Calu3 (cell line): ENCODE results near the gene TMEM181. TPM values are rescaled to one million over a fixed set of nuclear protein-coding genes. Genes with fewer than 3 reads are reported as not detected.

Source experiments
- BruUV-seq: library from RNA; stranded (reverse); fragments of 400-500 nt; replicated peaks from 2 replicates; lab custom pipeline; 2021; lab: Mats Ljungman, UMichigan
- CTCF ChIA-PET: fragments of 300-600 bp; sonication (Branson Sonifier 250); formaldehyde crosslinking; loops from one replicate; lab custom pipeline; 2022; ENCODE audit warnings: antibody characterized with exemption; lab: Charles Lee
- DNase-seq: peaks from one replicate; pipeline ENCODE4 v3.0.0; 2022
- H3K27ac Mint-ChIP-seq: one replicate; pipeline ENCODE4 v1.8.0; 2022; ENCODE audit warnings: mixed read lengths; ENCODE audit not compliant: unreplicated experiment
- H3K27me3 Mint-ChIP-seq: one replicate; pipeline ENCODE4 v1.8.0; 2022; ENCODE audit warnings: mixed read lengths; ENCODE audit not compliant: unreplicated experiment
- H3K36me3 Mint-ChIP-seq: one replicate; pipeline ENCODE4 v1.8.0; 2022; ENCODE audit warnings: mild to moderate bottlenecking, moderate library complexity, mixed read lengths; ENCODE audit not compliant: insufficient read depth, unreplicated experiment
- H3K4me1 Mint-ChIP-seq: one replicate; pipeline ENCODE4 v1.8.0; 2022; ENCODE audit warnings: mild to moderate bottlenecking, low read depth, mixed read lengths; ENCODE audit not compliant: unreplicated experiment
- H3K4me3 Mint-ChIP-seq: one replicate; pipeline ENCODE4 v1.8.0; 2022; ENCODE audit warnings: mild to moderate bottlenecking, low read depth, moderate library complexity, mixed read lengths; ENCODE audit not compliant: unreplicated experiment
- H3K9me3 Mint-ChIP-seq: one replicate; pipeline ENCODE4 v1.8.0; 2022; ENCODE audit warnings: low read depth, mixed read lengths; ENCODE audit not compliant: unreplicated experiment
- CTCF ChIP-seq: fragments of 200-600 bp; IDR thresholded peaks from one replicate; pipeline ENCODE4 v1.8.0; 2022; ENCODE audit warnings: antibody characterized with exemption; ENCODE audit not compliant: unreplicated experiment
- intact Hi-C: fragments of 100-400 bp; cut with micrococcal nuclease; formaldehyde crosslinking; loops from one replicate; pipeline ENCODE4 v1.10.0; 2022; ENCODE audit not compliant: unreplicated experiment
- total RNA-seq: library from RNA; stranded (reverse); gene quantifications from 2 replicates; pipeline ENCODE4 v1.2.3, GENCODE V29; 2022

TMEM181 gene
- total RNA-seq, 1 experiment from 2014 or later: 48.7 TPM

GRCh38 chr6:158644231-158645063 lies 84.6 kb downstream of the TMEM181 start, which contains the start of gene DYNLT1:
Gene DYNLT1, minus strand, starts transcription at chr6:158644743. Its CDS starts 35 bp downstream, at chr6:158644708.
- no peaks in the 10 kb centered on the region for H3K27me3 Mint-ChIP-seq
- peaks cover 63% of the 10 kb centered on the region for H3K36me3 Mint-ChIP-seq
- peak within 1 kb of the TSS; percentile 93 for H3K4me3 Mint-ChIP-seq
- H3K9me3 Mint-ChIP-seq: no peaks in the 10 kb centered on the region
- DNase-seq: peak; percentile 98
- peaks cover 69% of the 10 kb centered on the region for H3K4me1 Mint-ChIP-seq
- intact Hi-C loops: loop anchor here (5.0 kb wide), 2 partner anchors 48 to 358 kb away; partner anchors contain the start of gene RSPH3
- no peak for TF ChIP-seq CTCF
- CTCF ChIA-PET: interaction anchor here (0.6 to 2.2 kb wide), 4 partner anchors 16 to 1819 kb away, joined by 3 to 13 read pairs (median 4); no protein-coding TSS in a partner anchor
- peak within 1 kb of the TSS; percentile 94 for H3K27ac Mint-ChIP-seq
- no TSS peak for BruUV-seq

DNA sequence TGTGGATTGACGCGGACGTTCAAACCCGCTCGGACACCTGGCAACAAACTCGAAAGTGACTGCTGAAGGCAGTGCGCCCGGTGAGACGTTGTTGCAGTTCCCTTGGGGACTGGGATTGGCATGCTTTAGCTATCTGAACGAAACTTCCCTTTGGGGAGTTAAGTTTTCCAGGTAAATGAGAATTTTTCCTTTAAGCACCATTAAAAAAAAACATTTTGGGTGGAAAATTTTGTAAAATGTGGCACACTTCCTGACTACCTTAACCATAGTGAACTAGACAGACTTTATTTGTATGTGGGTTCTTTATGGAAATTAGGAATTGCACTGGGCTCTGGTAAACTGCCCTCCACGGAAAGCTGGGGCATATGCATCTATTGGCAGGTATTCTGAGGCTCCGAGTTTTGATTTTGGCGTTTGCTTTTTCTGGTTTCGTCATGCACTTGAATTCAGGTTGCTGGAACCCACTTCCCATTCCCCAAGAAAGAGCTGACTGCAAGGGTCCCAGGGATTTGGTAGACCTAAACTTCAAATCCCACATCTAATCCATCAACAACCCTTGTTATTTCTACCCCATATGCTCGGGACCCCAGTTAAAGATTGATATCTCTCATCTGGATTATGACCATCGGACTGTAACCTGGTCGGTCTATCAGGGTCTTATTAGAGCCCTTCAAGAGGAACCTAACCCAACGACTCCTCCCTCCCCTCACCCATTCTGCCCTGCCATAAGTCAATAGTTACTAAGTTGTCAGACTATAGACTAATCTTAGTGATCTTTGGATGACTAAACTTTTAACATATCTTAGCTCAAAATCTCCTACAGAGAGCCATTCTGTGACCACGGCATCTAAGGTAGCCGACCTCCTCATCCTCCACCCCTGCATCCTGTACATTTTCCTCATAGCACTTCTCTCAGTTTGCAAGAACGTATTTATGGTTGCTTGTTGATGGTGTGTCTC lies 85.5 kb downstream of the TMEM181 start:
- intact Hi-C loops: loop anchor here (5.0 kb wide), 2 partner anchors 47 to 357 kb away; partner anchors contain the start of gene RSPH3
- H3K4me1 Mint-ChIP-seq: peaks cover 73% of the 10 kb centered on the region

GRCh38 chr6:158646023-158646910 lies 86.4 kb downstream of the TMEM181 start:
- no peak for TF ChIP-seq CTCF
- H3K27me3 Mint-ChIP-seq: no peaks in the 10 kb centered on the region
- H3K4me3 Mint-ChIP-seq: peak overlapping the region; percentile 93
- H3K9me3 Mint-ChIP-seq: no peaks in the 10 kb centered on the region
- peak; percentile 68 for DNase-seq
- intact Hi-C loops: loop anchor here (5.0 kb wide), 2 partner anchors 46 to 356 kb away; partner anchors contain the start of gene RSPH3
- no TSS peak for BruUV-seq
- H3K36me3 Mint-ChIP-seq: peaks cover 49% of the 10 kb centered on the region
- CTCF ChIA-PET: interaction anchor here (0.7 to 2.2 kb wide), 5 partner anchors 14 to 488 kb away, joined by 3 to 13 read pairs (median 6); no protein-coding TSS in a partner anchor
- H3K4me1 Mint-ChIP-seq: peaks cover 64% of the 10 kb centered on the region
- peak overlapping the region; percentile 94 for H3K27ac Mint-ChIP-seq

More for the DNA sequence above, 85.5 kb downstream of the TMEM181 start:
- peak overlapping the region; percentile 94 for H3K27ac Mint-ChIP-seq
- no peak for TF ChIP-seq CTCF
- CTCF ChIA-PET: interaction anchor here (0.6 to 2.2 kb wide), 4 partner anchors 15 to 489 kb away, joined by 3 to 13 read pairs (median 4); no protein-coding TSS in a partner anchor
- DNase-seq: no peak
- H3K4me3 Mint-ChIP-seq: peak overlapping the region; percentile 93
- TSS peak; percentile 86 for BruUV-seq
- H3K36me3 Mint-ChIP-seq: peaks cover 55% of the 10 kb centered on the region
- no peaks in the 10 kb centered on the region for H3K9me3 Mint-ChIP-seq
- no peaks in the 10 kb centered on the region for H3K27me3 Mint-ChIP-seq
